GM20000 (cell line): Measurements from ENCODE around the gene GATAD2A.

Experiments used
- DNase-seq: peaks from one replicate; pipeline ENCODE4 v3.0.0; 2012; ENCODE audit warnings: low spot score
- CTCF ChIP-seq: IDR thresholded peaks from 2 replicates; pipeline ENCODE4 v1.5.1; 2012; ENCODE audit warnings: mild to moderate bottlenecking, control low read depth; ENCODE audit errors: extremely low read depth, missing control alignments

GATAD2A gene

GRCh38 chr19:19409205-19409604, 3.7 kb downstream of the GATAD2A start:
- DNase-seq = no peak
- TF ChIP-seq CTCF = no peak

GRCh38 chr19:19409631-19410030, 4.2 kb downstream of the GATAD2A start:
- TF ChIP-seq CTCF = no peak
- no peak for DNase-seq

GRCh38 chr19:19410553-19411550, 5.4 kb downstream of the GATAD2A start:
- peak; percentile 46 for DNase-seq
- no peak for TF ChIP-seq CTCF

GRCh38 chr19:19416280-19416679, 10.8 kb downstream of the GATAD2A start:
- DNase-seq = no peak
- TF ChIP-seq CTCF = no peak

- TF ChIP-seq CTCF = no peak
- DNase-seq = no peak
These were observed 11.6 kb downstream of the GATAD2A start for GRCh38 chr19:19417046-19417445.

- TF ChIP-seq CTCF = no peak
These were observed 12.3 kb downstream of the GATAD2A start for GRCh38 chr19:19417628-19418245.

More at GRCh38 chr19:19417628-19418245, 12.3 kb downstream of the GATAD2A start:
- DNase-seq = no peak
